Activated T-helper 1 cell treated with anti-CD3 and anti-CD28 coated beads, Interleukin-12 subunit alpha, Interleukin-12 subunit beta, Interleukin-2, Interleukin-4 antibody, amounts not matched to agents 30 ng/mL and 10 ng/mL and 1 ng/mL, durations not matched to agents 14 hours and 24 hours and 36 hours (primary cell): ENCODE results near the gene TRUB2. TPM values are rescaled to one million over a fixed set of nuclear protein-coding genes. Genes with fewer than 3 reads are reported as not detected.

ENCODE experiments used
- DNase-seq: peaks from one replicate; pipeline ENCODE4 v3.0.0; 2021; ENCODE audit warnings: low spot score
- H3K27ac Mint-ChIP-seq: one replicate; pipeline ENCODE4 v1.8.0; 2021; ENCODE audit warnings: mild to moderate bottlenecking, mixed read lengths
- H3K27me3 Mint-ChIP-seq: one replicate; pipeline ENCODE4 v1.8.0; 2022; ENCODE audit warnings: mild to moderate bottlenecking, moderate library complexity, mixed read lengths; ENCODE audit not compliant: insufficient read depth
- H3K36me3 Mint-ChIP-seq: one replicate; pipeline ENCODE4 v1.8.0; 2021; ENCODE audit warnings: low read depth, mixed read lengths
- H3K4me1 Mint-ChIP-seq: one replicate; pipeline ENCODE4 v1.8.0; 2021; ENCODE audit warnings: low read depth, mixed read lengths
- H3K4me3 Mint-ChIP-seq: one replicate; pipeline ENCODE4 v1.8.0; 2021; ENCODE audit warnings: mild to moderate bottlenecking, moderate library complexity, mixed read lengths
- H3K9me3 Mint-ChIP-seq: one replicate; pipeline ENCODE4 v1.8.0; 2021; ENCODE audit warnings: mixed read lengths
- intact Hi-C: fragments of 100-400 bp; cut with micrococcal nuclease; formaldehyde crosslinking; loops from one replicate; pipeline ENCODE4 v1.15.1; 2024
- total RNA-seq: library from RNA; stranded (reverse); gene quantifications from 2 replicates; pipeline ENCODE4 v1.2.3, GENCODE V29; 2022

TRUB2 gene
- total RNA-seq, 1 donor from 2014 or later = 41.8 TPM

- no peaks in the 10 kb centered on the region for H3K9me3 Mint-ChIP-seq
- DNase-seq = no peak
- no peak overlapping the region for H3K4me3 Mint-ChIP-seq
- intact Hi-C loops = no loop called here
- peaks cover 17% of the 10 kb centered on the region for H3K36me3 Mint-ChIP-seq
- H3K27me3 Mint-ChIP-seq = no peaks in the 10 kb centered on the region
- no peaks in the 10 kb centered on the region for H3K4me1 Mint-ChIP-seq
- no peak overlapping the region for H3K27ac Mint-ChIP-seq
Observed at GRCh38 chr9:128314697-128315096, 7.5 kb downstream of the TRUB2 start.

GRCh38 chr9:128310461-128310860 is 11.8 kb downstream of the TRUB2 start:
- Mint-ChIP-seq H3K27me3 (no peaks in the 10 kb centered on the region), H3K9me3 (no peaks in the 10 kb centered on the region), H3K27ac (no peak overlapping the region), H3K4me3 (no peak overlapping the region), H3K36me3 (peaks cover 15% of the 10 kb centered on the region), H3K4me1 (no peaks in the 10 kb centered on the region)
- intact Hi-C loops = no loop called here
- no peak for DNase-seq

- intact Hi-C loops = no loop called here
- H3K27me3 Mint-ChIP-seq = no peaks in the 10 kb centered on the region
- H3K4me1 Mint-ChIP-seq = no peaks in the 10 kb centered on the region
- DNase-seq = no peak
- no peak overlapping the region for H3K27ac Mint-ChIP-seq
- no peak overlapping the region for H3K4me3 Mint-ChIP-seq
- H3K36me3 Mint-ChIP-seq = peaks cover 15% of the 10 kb centered on the region
- H3K9me3 Mint-ChIP-seq = no peaks in the 10 kb centered on the region
Observed at GRCh38 chr9:128309551-128309950, 12.7 kb downstream of the TRUB2 start.

GRCh38 chr9:128304971-128305288 is 17.3 kb downstream of the TRUB2 start:
- H3K27ac Mint-ChIP-seq = no peak overlapping the region
- peaks cover 5% of the 10 kb centered on the region for H3K36me3 Mint-ChIP-seq
- H3K4me3 Mint-ChIP-seq = no peak overlapping the region
- no peaks in the 10 kb centered on the region for H3K4me1 Mint-ChIP-seq
- intact Hi-C loops = no loop called here
- H3K9me3 Mint-ChIP-seq = no peaks in the 10 kb centered on the region
- no peaks in the 10 kb centered on the region for H3K27me3 Mint-ChIP-seq
- DNase-seq = no peak

- Mint-ChIP-seq H3K36me3 (peaks cover 4% of the 10 kb centered on the region), H3K4me3 (no peak overlapping the region), H3K27ac (no peak overlapping the region), H3K4me1 (no peaks in the 10 kb centered on the region), H3K27me3 (no peaks in the 10 kb centered on the region), H3K9me3 (no peaks in the 10 kb centered on the region)
- intact Hi-C loops = no loop called here
- no peak for DNase-seq
Observed at GRCh38 chr9:128304136-128304970, 17.9 kb downstream of the TRUB2 start.

- Mint-ChIP-seq H3K4me3 (no peak overlapping the region), H3K4me1 (peaks cover 5% of the 10 kb centered on the region), H3K27ac (no peak overlapping the region), H3K9me3 (no peaks in the 10 kb centered on the region), H3K27me3 (no peaks in the 10 kb centered on the region), H3K36me3 (no peaks in the 10 kb centered on the region)
- intact Hi-C loops = loop anchor here (5.0 kb wide), 1 partner anchor 113 kb away; no protein-coding TSS in a partner anchor
- DNase-seq = no peak
Observed at GRCh38 chr9:128298535-128299482, 23.4 kb downstream of the TRUB2 start.

- Mint-ChIP-seq H3K4me3 (no peak overlapping the region), H3K9me3 (no peaks in the 10 kb centered on the region), H3K4me1 (peaks cover 5% of the 10 kb centered on the region), H3K36me3 (no peaks in the 10 kb centered on the region), H3K27ac (no peak overlapping the region), H3K27me3 (no peaks in the 10 kb centered on the region)
- no peak for DNase-seq
- intact Hi-C loops = loop anchor here (5.0 kb wide), 1 partner anchor 115 kb away; no protein-coding TSS in a partner anchor
Observed at GRCh38 chr9:128297221-128297773, 24.9 kb downstream of the TRUB2 start.

- H3K9me3 Mint-ChIP-seq = no peaks in the 10 kb centered on the region
Observed at GRCh38 chr9:128296340-128297220, 25.7 kb downstream of the TRUB2 start.

GRCh38 chr9:128294142-128294541 is 28.1 kb downstream of the TRUB2 start:
- H3K36me3 Mint-ChIP-seq = no peaks in the 10 kb centered on the region
- no peak overlapping the region for H3K4me3 Mint-ChIP-seq
- DNase-seq = no peak
- H3K27ac Mint-ChIP-seq = no peak overlapping the region
- peaks cover 5% of the 10 kb centered on the region for H3K4me1 Mint-ChIP-seq
- no peaks in the 10 kb centered on the region for H3K9me3 Mint-ChIP-seq
- no peaks in the 10 kb centered on the region for H3K27me3 Mint-ChIP-seq
- intact Hi-C loops = no loop called here

More at GRCh38 chr9:128296340-128297220, 25.7 kb downstream of the TRUB2 start:
- DNase-seq = no peak
- Mint-ChIP-seq H3K36me3 (no peaks in the 10 kb centered on the region), H3K27ac (no peak overlapping the region), H3K4me1 (peaks cover 5% of the 10 kb centered on the region), H3K27me3 (no peaks in the 10 kb centered on the region), H3K4me3 (no peak overlapping the region)
- intact Hi-C loops = loop anchor here (5.0 kb wide), 1 partner anchor 116 kb away; no protein-coding TSS in a partner anchor

GRCh38 chr9:128293091-128293490 is 29.2 kb downstream of the TRUB2 start:
- Mint-ChIP-seq H3K4me1 (peaks cover 5% of the 10 kb centered on the region), H3K27ac (no peak overlapping the region), H3K9me3 (no peaks in the 10 kb centered on the region), H3K36me3 (no peaks in the 10 kb centered on the region), H3K4me3 (no peak overlapping the region), H3K27me3 (no peaks in the 10 kb centered on the region)
- intact Hi-C loops = no loop called here
- DNase-seq = no peak

- intact Hi-C loops = no loop called here
- Mint-ChIP-seq H3K4me1 (peaks cover 5% of the 10 kb centered on the region), H3K9me3 (no peaks in the 10 kb centered on the region), H3K27me3 (no peaks in the 10 kb centered on the region), H3K36me3 (peaks cover 4% of the 10 kb centered on the region), H3K27ac (no peak overlapping the region), H3K4me3 (no peak overlapping the region)
- no peak for DNase-seq
Observed at GRCh38 chr9:128292009-128292408, 30.2 kb downstream of the TRUB2 start.
